ENCODE results near the gene PAM. TPM values are rescaled to one million over a fixed set of nuclear protein-coding genes. Genes with fewer than 3 reads are reported as not detected.
"Not testable (repeated sequence)": the region's sequence is repeated elsewhere in the genome, so short reads cannot be mapped to it uniquely, and the experiment has no call there.

Gene PAM
- total RNA-seq, 1 experiment from 2014 or later, result 90.0 TPM

DNA sequence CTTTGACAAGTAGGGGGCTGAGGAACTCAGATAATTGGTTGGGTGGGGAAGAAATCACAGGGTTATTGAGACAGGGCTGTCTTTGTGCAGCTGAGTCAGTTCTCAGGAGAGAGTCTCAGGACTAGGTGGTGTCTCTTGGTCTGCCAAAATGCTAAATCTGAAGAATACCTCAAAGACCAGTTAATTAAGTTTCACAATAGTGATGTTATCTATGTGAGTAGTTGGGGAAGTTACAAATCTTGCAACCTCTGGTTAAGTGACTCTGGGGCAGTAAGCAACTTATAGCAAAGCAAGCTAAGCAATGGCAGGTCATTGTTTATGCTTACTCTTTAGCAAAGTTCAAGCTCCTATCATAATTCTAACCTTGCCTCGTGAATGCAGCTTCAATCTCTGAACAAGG lies 311.2 kb downstream of the PAM start:
- no peak overlapping the region for H2AFZ ChIP-seq (ENCODE audit: low read length)
- intact Hi-C loops (cut with micrococcal nuclease), result no loop called here

DNA sequence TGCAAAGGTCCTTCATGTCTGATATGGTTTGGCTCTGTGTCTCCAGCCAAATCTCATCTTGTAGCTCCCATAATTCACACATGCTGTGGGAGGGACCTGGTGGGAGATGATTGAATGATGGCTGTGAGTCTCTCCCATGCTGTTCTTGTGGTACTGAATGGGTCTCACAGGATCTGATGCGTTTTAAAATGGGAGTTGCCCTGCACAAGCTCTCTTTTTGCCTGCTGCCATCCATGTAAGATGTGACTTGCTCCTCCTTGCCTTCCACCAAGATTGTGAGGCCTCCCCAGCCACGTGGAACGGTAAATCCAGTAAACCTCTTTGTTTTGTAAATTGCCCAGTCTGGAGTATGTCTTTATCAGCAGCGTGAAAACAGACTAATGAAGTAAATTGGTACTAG lies 318.4 kb downstream of the PAM start:
- ATAC-seq; CTCF ChIA-PET; H3K4me3 ChIP-seq (ENCODE audit: low read length); H3K4me1 ChIP-seq (ENCODE audit: insufficient read depth, low read length); H3K9me2 ChIP-seq (replicated peaks; ENCODE audit: low read length); H2AFZ ChIP-seq (ENCODE audit: low read length); BruUV-seq (replicated peaks); H3K4me2 ChIP-seq (ENCODE audit: low read length); H3F3A ChIP-seq (ENCODE audit: low read length, unreplicated experiment); H3K9ac ChIP-seq (ENCODE audit: low read length); H3K27me3 ChIP-seq (ENCODE audit: low read length); POLR2A ChIA-PET (ENCODE audit: unreplicated experiment); H4K20me1 ChIP-seq (ENCODE audit: low read length); H3K36me3 ChIP-seq (ENCODE audit: low read depth, low read length); intact Hi-C loops (cut with micrococcal nuclease); H3K27ac ChIP-seq (ENCODE audit: low read length); DNase-seq; H3K9me3 ChIP-seq (ENCODE audit: low read length); H3K79me2 ChIP-seq (ENCODE audit: low read length): not testable (repeated sequence)

More for the DNA sequence above, 311.2 kb downstream of the PAM start:
- CTCF ChIA-PET, result no interaction called here
- Histone ChIP-seq H3K79me2 (ENCODE audit: low read length) (no peaks in the 10 kb centered on the region), H3K27ac (ENCODE audit: low read length) (no peak overlapping the region), H4K20me1 (ENCODE audit: low read length) (no peaks in the 10 kb centered on the region), H3K36me3 (ENCODE audit: low read depth, low read length) (no peaks in the 10 kb centered on the region), H3K4me2 (ENCODE audit: low read length) (no peak overlapping the region), H3F3A (ENCODE audit: low read length, unreplicated experiment) (no peaks in the 10 kb centered on the region), H3K9me3 (ENCODE audit: low read length) (no peaks in the 10 kb centered on the region), H3K9ac (ENCODE audit: low read length) (no peak overlapping the region), H3K27me3 (ENCODE audit: low read length) (no peaks in the 10 kb centered on the region), H3K4me1 (ENCODE audit: insufficient read depth, low read length) (no peaks in the 10 kb centered on the region), H3K9me2 (replicated peaks; ENCODE audit: low read length) (no peaks in the 10 kb centered on the region), H3K4me3 (ENCODE audit: low read length) (no peak overlapping the region)
- POLR2A ChIA-PET (ENCODE audit: unreplicated experiment), result no interaction called here
- TF ChIP-seq EZH2phosphoT487 (IDR thresholded peaks at IDR 0.05; ENCODE audit: borderline replicate concordance, low read length), result no peak
- TF ChIP-seq, protein P1, sequence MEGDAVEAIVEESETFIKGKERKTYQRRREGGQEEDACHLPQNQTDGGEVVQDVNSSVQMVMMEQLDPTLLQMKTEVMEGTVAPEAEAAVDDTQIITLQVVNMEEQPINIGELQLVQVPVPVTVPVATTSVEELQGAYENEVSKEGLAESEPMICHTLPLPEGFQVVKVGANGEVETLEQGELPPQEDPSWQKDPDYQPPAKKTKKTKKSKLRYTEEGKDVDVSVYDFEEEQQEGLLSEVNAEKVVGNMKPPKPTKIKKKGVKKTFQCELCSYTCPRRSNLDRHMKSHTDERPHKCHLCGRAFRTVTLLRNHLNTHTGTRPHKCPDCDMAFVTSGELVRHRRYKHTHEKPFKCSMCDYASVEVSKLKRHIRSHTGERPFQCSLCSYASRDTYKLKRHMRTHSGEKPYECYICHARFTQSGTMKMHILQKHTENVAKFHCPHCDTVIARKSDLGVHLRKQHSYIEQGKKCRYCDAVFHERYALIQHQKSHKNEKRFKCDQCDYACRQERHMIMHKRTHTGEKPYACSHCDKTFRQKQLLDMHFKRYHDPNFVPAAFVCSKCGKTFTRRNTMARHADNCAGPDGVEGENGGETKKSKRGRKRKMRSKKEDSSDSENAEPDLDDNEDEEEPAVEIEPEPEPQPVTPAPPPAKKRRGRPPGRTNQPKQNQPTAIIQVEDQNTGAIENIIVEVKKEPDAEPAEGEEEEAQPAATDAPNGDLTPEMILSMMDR (conservative IDR thresholded peaks at IDR 0.05; ENCODE audit: low read depth, low read length), result no peak
- TF ChIP-seq EZH2 (IDR thresholded peaks at IDR 0.05; ENCODE audit: low read length, unreplicated experiment), result no peak
- DNase-seq (no peak), ATAC-seq (no peak)
- no TSS peak for BruUV-seq (replicated peaks)

DNA sequence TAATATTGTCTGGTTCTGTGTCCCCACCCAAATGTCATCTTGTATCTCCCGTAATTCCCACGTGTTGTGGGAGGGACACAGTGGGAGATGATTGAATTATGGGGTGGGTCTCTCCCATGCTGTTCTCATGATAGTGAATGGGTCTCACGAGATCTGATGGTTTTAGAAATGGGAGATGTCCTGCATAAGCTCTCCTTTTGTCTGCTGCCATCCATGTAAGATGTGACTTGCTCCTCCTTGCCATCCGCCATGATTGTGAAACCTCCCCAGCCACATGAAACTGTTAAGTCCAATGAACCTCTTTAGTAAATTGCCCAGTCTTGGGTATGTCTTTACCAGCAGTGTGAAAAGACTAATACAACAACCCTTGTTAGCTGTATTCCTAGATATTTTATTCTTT lies 320.3 kb downstream of the PAM start:
- no peak for ATAC-seq
- intact Hi-C loops (cut with micrococcal nuclease), result no loop called here
- no peak overlapping the region for H2AFZ ChIP-seq (ENCODE audit: low read length)
- H3K27ac ChIP-seq (ENCODE audit: low read length), result no peak overlapping the region
- TF ChIP-seq EZH2 (IDR thresholded peaks at IDR 0.05; ENCODE audit: low read length, unreplicated experiment) (no peak), EZH2phosphoT487 (IDR thresholded peaks at IDR 0.05; ENCODE audit: borderline replicate concordance, low read length) (no peak)
- TF ChIP-seq, protein P1 (conservative IDR thresholded peaks at IDR 0.05; ENCODE audit: low read depth, low read length), result no peak
- H3K4me2 ChIP-seq (ENCODE audit: low read length), result no peak overlapping the region
- ChIA-PET POLR2A (ENCODE audit: unreplicated experiment) (no interaction called here), CTCF (no interaction called here)
- H3K36me3 ChIP-seq (ENCODE audit: low read depth, low read length), result no peaks in the 10 kb centered on the region
- 0 out of 2 replicates have a peak, but pooled peaks cover 4% of the 10 kb centered on the region for H3K9me3 ChIP-seq (ENCODE audit: low read length)
- H3K9me2 ChIP-seq (replicated peaks; ENCODE audit: low read length), result no peaks in the 10 kb centered on the region
- no TSS peak for BruUV-seq (replicated peaks)
- no peaks in the 10 kb centered on the region for H3K79me2 ChIP-seq (ENCODE audit: low read length)
- H3F3A ChIP-seq (ENCODE audit: low read length, unreplicated experiment), result no peaks in the 10 kb centered on the region
- no peaks in the 10 kb centered on the region for H4K20me1 ChIP-seq (ENCODE audit: low read length)
- H3K9ac ChIP-seq (ENCODE audit: low read length), result no peak overlapping the region
- no peak for DNase-seq
- H3K4me1 ChIP-seq (ENCODE audit: insufficient read depth, low read length), result no peaks in the 10 kb centered on the region
- H3K27me3 ChIP-seq (ENCODE audit: low read length), result no peaks in the 10 kb centered on the region
- no peak overlapping the region for H3K4me3 ChIP-seq (ENCODE audit: low read length)

Data from PC-3 (cell line).